ENCODE results near the gene KDM4C.

GRCh38 chr9:7206221-7206758 is 448.5 kb downstream of the KDM4C start:
- TF ChIP-seq CTCF (IDR thresholded peaks at IDR 0.05 in 8 of 11, conservative IDR thresholded peaks at IDR 0.05 in 3 of 11): no peak
- TF ChIP-seq POLR2AphosphoS5 (IDR thresholded peaks at IDR 0.05): no peak
